H1 (cell line): ENCODE results near the gene RSRC2. TPM values are rescaled to one million over a fixed set of nuclear protein-coding genes. Genes with fewer than 3 reads are reported as not detected.

Experiments used
- CTCF ChIA-PET: fragments of 300-600 bp; sonication (Branson Sonifier 250); formaldehyde crosslinking; loops from one replicate; lab custom pipeline; 2021; ENCODE audit not compliant: partially characterized antibody; lab: Charles Lee
- POLR2A ChIA-PET: fragments of 300-600 bp; sonication (Branson Sonifier 250); formaldehyde crosslinking; loops from one replicate; lab custom pipeline; 2021; ENCODE audit warnings: inconsistent platforms; ENCODE audit not compliant: partially characterized antibody; lab: Charles Lee
- DNase-seq, 2 experiments: peaks; one replicate each; pipeline versions ENCODE4 v3.0.0 to v3.0.0-alpha.2; 2010 to 2022; ENCODE audit warnings: low spot score in 2 of 2, low read depth in 1 of 2, mixed read lengths in 1 of 2
- FAIRE-seq: peaks from 2 replicates; lab custom pipeline; 2011; peaks lifted over from hg19 to GRCh38; lab: Jason Lieb, UNC
- H2AFZ ChIP-seq: 2 replicates; pipeline ENCODE4 v1.8.1; 2012; ENCODE audit warnings: low read length, inconsistent platforms
- H2AK5ac ChIP-seq: 2 replicates; pipeline ENCODE4 v1.6.1; 2013; ENCODE audit warnings: low read depth, low read length
- H2BK120ac ChIP-seq: replicated peaks from 2 replicates; pipeline ENCODE3; 2013; ENCODE audit warnings: low read depth, low read length, inconsistent platforms
- H2BK12ac ChIP-seq: 2 replicates; pipeline ENCODE4 v1.6.1; 2013; ENCODE audit warnings: low read depth, low read length
- H2BK15ac ChIP-seq: 2 replicates; pipeline ENCODE4 v1.6.1; 2013; ENCODE audit warnings: low read length
- H2BK20ac ChIP-seq: 2 replicates; pipeline ENCODE4 v1.6.1; 2013; ENCODE audit warnings: low read length
- H2BK5ac ChIP-seq: 2 replicates; pipeline ENCODE4 v1.6.1; 2013; ENCODE audit warnings: low read depth, low read length
- H3K14ac ChIP-seq: 2 replicates; pipeline ENCODE4 v1.6.1; 2013; ENCODE audit warnings: inconsistent platforms; ENCODE audit not compliant: insufficient read length
- H3K18ac ChIP-seq: 2 replicates; pipeline ENCODE4 v1.6.1; 2013; ENCODE audit warnings: low read length; ENCODE audit errors: extremely low read depth
- H3K23ac ChIP-seq: 2 replicates; pipeline ENCODE4 v1.6.1; 2013; ENCODE audit warnings: inconsistent platforms; ENCODE audit not compliant: insufficient read length
- H3K23me2 ChIP-seq: 2 replicates; pipeline ENCODE4 v1.6.1; 2013; ENCODE audit warnings: low read depth, low read length
- H3K27ac ChIP-seq: 2 replicates; pipeline ENCODE4 v1.6.1; 2011; ENCODE audit warnings: low read depth, low read length, inconsistent platforms
- H3K27me3 ChIP-seq, 4 experiments: replicated peaks in 1 of 4; 1 replicate in 1 of 4; 2 replicates in 3 of 4; pipeline versions ENCODE4 v1.6.1 to v1.8.1; 2011 to 2013; ENCODE audit warnings: low read length in 3 of 4, mild to moderate bottlenecking in 3 of 4, inconsistent platforms in 2 of 4, mixed read lengths in 2 of 4, moderate library complexity in 1 of 4; ENCODE audit not compliant: control insufficient read depth in 3 of 4, insufficient read depth in 3 of 4; ENCODE audit errors: extremely low read depth in 1 of 4
- H3K36me3 ChIP-seq, 4 experiments: 2 replicates each; pipeline versions ENCODE4 v1.6.1 to v1.8.1; 2011 to 2013; ENCODE audit warnings: mild to moderate bottlenecking in 4 of 4, low read length in 3 of 4, moderate library complexity in 2 of 4, control low read depth in 1 of 4, inconsistent platforms in 1 of 4; ENCODE audit not compliant: insufficient read depth in 4 of 4, control insufficient read depth in 2 of 4
- H3K4ac ChIP-seq: replicated peaks from 2 replicates; pipeline ENCODE3; 2013; ENCODE audit warnings: low read length, low read depth, mixed read lengths, inconsistent platforms; ENCODE audit not compliant: insufficient read length
- H3K4me1 ChIP-seq, 4 experiments: replicated peaks in 1 of 4; 1 replicate in 1 of 4; 2 replicates in 3 of 4; pipeline versions ENCODE4 v1.6.1 to v1.8.1; 2011 to 2013; ENCODE audit warnings: low read length in 3 of 4, inconsistent platforms in 2 of 4, mixed read lengths in 1 of 4; ENCODE audit not compliant: insufficient read depth in 4 of 4, control insufficient read depth in 3 of 4
- H3K4me2 ChIP-seq, 2 experiments: 2 replicates each; pipeline versions ENCODE4 v1.6.1 to v1.8.1; 2011 to 2013; ENCODE audit warnings: low read depth in 2 of 2, low read length in 2 of 2, control low read depth in 1 of 2, inconsistent platforms in 1 of 2, mild to moderate bottlenecking in 1 of 2; ENCODE audit not compliant: insufficient read depth in 1 of 2
- H3K4me3 ChIP-seq, 4 experiments: fragments of 200-600, 300-600 bp in 1 of 4; sonication (generic), shearing (Covaris generic), sonication (Bioruptor Twin) in 1 of 4; 2 replicates each; pipeline versions ENCODE4 v1.5.1 to v1.8.1; 2011 to 2016; ENCODE audit warnings: low read length in 4 of 4, low read depth in 3 of 4, control low read depth in 2 of 4, inconsistent platforms in 2 of 4, mild to moderate bottlenecking in 2 of 4, mixed read lengths in 1 of 4, moderate library complexity in 1 of 4; ENCODE audit not compliant: insufficient read depth in 2 of 4; ENCODE audit errors: extremely low read depth in 1 of 4
- H3K56ac ChIP-seq: replicated peaks from 2 replicates; pipeline ENCODE3; 2013; ENCODE audit warnings: low read depth, mild to moderate bottlenecking, mixed read lengths, low read length, inconsistent platforms; ENCODE audit not compliant: insufficient read length
- H3K79me1 ChIP-seq: 2 replicates; pipeline ENCODE4 v1.6.1; 2013; ENCODE audit warnings: low read depth, low read length, control low read depth
- H3K79me2 ChIP-seq, 2 experiments: 2 replicates each; pipeline versions ENCODE4 v1.6.1 to v1.8.1; 2012 to 2013; ENCODE audit warnings: low read length in 2 of 2, mild to moderate bottlenecking in 2 of 2, inconsistent platforms in 1 of 2; ENCODE audit not compliant: insufficient read depth in 2 of 2, control insufficient read depth in 1 of 2
- H3K9ac ChIP-seq, 4 experiments: replicated peaks in 1 of 4; 1 replicate in 1 of 4; 2 replicates in 3 of 4; pipeline versions ENCODE4 v1.6.1 to v1.8.1; 2011 to 2013; ENCODE audit warnings: low read depth in 3 of 4, low read length in 3 of 4, control low read depth in 2 of 4, mild to moderate bottlenecking in 2 of 4, moderate library complexity in 2 of 4, inconsistent platforms in 1 of 4; ENCODE audit errors: extremely low read depth in 1 of 4
- H3K9me3 ChIP-seq, 2 experiments: 2 replicates each; pipeline versions ENCODE4 v1.6.1 to v1.8.1; 2012 to 2013; ENCODE audit warnings: mild to moderate bottlenecking in 2 of 2, moderate library complexity in 2 of 2, control low read depth in 1 of 2, inconsistent platforms in 1 of 2, low read depth in 1 of 2, low read length in 1 of 2, mixed read lengths in 1 of 2; ENCODE audit not compliant: insufficient read depth in 2 of 2
- H4K20me1 ChIP-seq, 2 experiments: replicated peaks in 1 of 2; 2 replicates each; pipeline versions ENCODE3 to v1.8.1; 2011 to 2013; ENCODE audit warnings: inconsistent platforms in 2 of 2, low read length in 2 of 2, mild to moderate bottlenecking in 1 of 2; ENCODE audit not compliant: insufficient read depth in 2 of 2, control insufficient read depth in 1 of 2
- H4K5ac ChIP-seq: 2 replicates; pipeline ENCODE4 v1.6.1; 2013; ENCODE audit warnings: low read length, low read depth, mixed read lengths, inconsistent platforms; ENCODE audit not compliant: insufficient read length
- H4K8ac ChIP-seq: 2 replicates; pipeline ENCODE4 v1.8.0; 2013; ENCODE audit warnings: mild to moderate bottlenecking, moderate library complexity, low read length, inconsistent platforms; ENCODE audit not compliant: insufficient read depth; ENCODE audit errors: extremely low read depth
- H4K91ac ChIP-seq: replicated peaks from 2 replicates; pipeline ENCODE3; 2013; ENCODE audit warnings: low read length, mixed read lengths, inconsistent platforms; ENCODE audit not compliant: insufficient read length
- BRCA1 ChIP-seq: IDR thresholded peaks from 2 replicates; pipeline ENCODE4 v1.6.1; 2012; ENCODE audit warnings: low read depth, low read length, improper control_type of control experiment
- CBX5 ChIP-seq: fragments of 300-800, 300-1000 bp; sonication (generic); IDR thresholded peaks from 2 replicates; pipeline ENCODE4 v1.7.1; 2016; ENCODE audit warnings: antibody characterized with exemption, low read length, low read depth
- CBX8 ChIP-seq: fragments of 300-800, 300-1000 bp; sonication (generic); IDR thresholded peaks from 2 replicates; pipeline ENCODE4 v1.7.1; 2016; ENCODE audit warnings: low read depth, low read length, borderline replicate concordance
- CEBPB ChIP-seq: IDR thresholded peaks from 2 replicates; pipeline ENCODE4 v1.6.1; 2012; ENCODE audit warnings: low read depth, low read length
- CHD2 ChIP-seq: IDR thresholded peaks from 2 replicates; pipeline ENCODE4 v1.6.1; 2012; ENCODE audit warnings: low read length, improper control_type of control experiment
- MAFK ChIP-seq: IDR thresholded peaks from 2 replicates; pipeline ENCODE4 v1.6.1; 2012; ENCODE audit warnings: low read depth, mild to moderate bottlenecking, improper control_type of control experiment, low read length
- POU5F1 ChIP-seq: IDR thresholded peaks from 2 replicates; pipeline ENCODE4 v1.6.1; 2011; ENCODE audit warnings: low read depth, mild to moderate bottlenecking, low read length, moderate library complexity
- RBBP5 ChIP-seq: IDR thresholded peaks from 2 replicates; pipeline ENCODE4 v1.7.1; 2012; ENCODE audit warnings: low read depth, mild to moderate bottlenecking, inconsistent platforms, low read length, moderate library complexity, borderline replicate concordance
- RNF2 ChIP-seq: fragments of 200-900, 300-1000 bp; sonication (generic); IDR thresholded peaks from 2 replicates; pipeline ENCODE4 v1.7.1; 2016; ENCODE audit warnings: borderline replicate concordance, low read depth, mild to moderate bottlenecking, antibody characterized with exemption, low read length; ENCODE audit not compliant: poor library complexity, severe bottlenecking; ENCODE audit errors: missing control alignments
- RXRA ChIP-seq: IDR thresholded peaks from 2 replicates; pipeline ENCODE4 v1.6.1; 2011; ENCODE audit warnings: low read depth, mild to moderate bottlenecking, low read length, moderate library complexity; ENCODE audit not compliant: insufficient read depth
- SIX5 ChIP-seq: IDR thresholded peaks from 2 replicates; pipeline ENCODE4 v1.6.1; 2011; ENCODE audit warnings: mild to moderate bottlenecking, low read depth, low read length
- TBP ChIP-seq: IDR thresholded peaks from 2 replicates; pipeline ENCODE4 v1.6.1; 2011; ENCODE audit warnings: low read depth, low read length, improper control_type of control experiment
- WGBS, 2 experiments: shearing (Covaris generic) in 1 of 2; methylation state at CpG; one replicate each; pipeline versions ENCODE4 v1.1.6 to v1.1.7; 2013 to 2015; ENCODE audit warnings: low lambda C conversion rate in 2 of 2, mixed read lengths in 2 of 2, inconsistent platforms in 1 of 2, low coverage in 1 of 2, missing lambda C conversion rate in 1 of 2; ENCODE audit not compliant: insufficient replicate concordance in 2 of 2, insufficient coverage in 1 of 2, insufficient read length in 1 of 2; ENCODE audit errors: extremely low coverage in 1 of 2, missing lambda C conversion rate in 1 of 2; 5-methylcytosine and 5-hydroxymethylcytosine counted together
- polyA plus RNA-seq, 7 experiments: library from polyadenylated mRNA; depleted of rRNA in 3 of 7; stranded (reverse) in 5 of 7; unstranded in 2 of 7; fragments of >200 nt in 5 of 7; fragments of 200-250 nt in 2 of 7; gene quantifications; 1 replicate in 5 of 7; 2 replicates in 1 of 7; 4 replicates in 1 of 7; pipeline versions ENCODE4 v1.2.1 to v1.2.3, GENCODE V29; 2011 to 2013; ENCODE audit warnings: missing spikeins in 2 of 7, mixed read lengths in 2 of 7
- total RNA-seq: library from RNA; stranded (reverse); fragmentation: NEBNext Ultra II Directional; extraction: Animal tissue kit (Norgen Biotek cat#: 25700); gene quantifications from 2 replicates; pipeline ENCODE4 v1.2.1, GENCODE V29; 2021
- TF ChIP-seq, protein P1 (sequence below): IDR thresholded peaks from 2 replicates; pipeline ENCODE4 v1.6.1; 2012; ENCODE audit warnings: low read length, inconsistent platforms

The RSRC2 gene
- total and polyA plus RNA-seq, 2 of the 8 experiments (the other 6 are each of a cell fraction or from before 2014, with no cell fraction given) = 15.9 to 71.4 TPM

DNA sequence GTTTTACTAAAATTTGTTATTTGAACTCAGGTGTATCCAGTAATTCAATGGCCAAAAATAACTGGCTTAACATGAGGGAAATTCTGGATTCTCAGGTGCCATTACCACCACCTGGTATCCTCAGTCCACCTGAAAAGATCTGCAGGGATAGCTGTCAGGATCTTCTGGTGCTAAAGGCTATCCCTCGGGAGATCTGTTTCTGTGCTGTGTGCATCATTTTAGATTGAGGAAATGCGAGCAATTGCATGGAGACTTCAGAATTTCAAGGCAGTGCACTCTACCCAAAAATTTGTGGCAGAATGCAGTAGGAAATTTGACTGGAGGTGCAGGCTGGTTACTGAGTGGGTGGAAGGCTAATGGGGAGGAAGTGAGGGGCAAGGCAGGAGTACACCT, 52.4 kb downstream of the RSRC2 start:
- Histone ChIP-seq H2AFZ (no peak overlapping the region), H4K8ac (no peak overlapping the region), H2BK15ac (no peak overlapping the region), H3K4ac (no peak overlapping the region), H3K9me3 (no peaks in the 10 kb centered on the region), H3K18ac (no peak overlapping the region), H3K36me3 (peaks cover 21 to 62% (median 46%) of the 10 kb centered on the region in 4 experiments), H3K79me2 (no peaks in the 10 kb centered on the region), H3K79me1 (no peaks in the 10 kb centered on the region), H2BK5ac (no peak overlapping the region), H2BK20ac (no peak overlapping the region), H4K91ac (no peak overlapping the region), H3K4me1 (no peaks in the 10 kb centered on the region), H4K5ac (no peak overlapping the region), H3K9ac (no peak overlapping the region), H2AK5ac (no peak overlapping the region), H3K27ac (no peak overlapping the region), H3K14ac (no peak overlapping the region), H2BK12ac (no peak overlapping the region), H3K23me2 (no peaks in the 10 kb centered on the region), H2BK120ac (no peak overlapping the region), H4K20me1 (peaks cover 0 to 2% of the 10 kb centered on the region in 2 experiments), H3K4me2 (no peak overlapping the region), H3K4me3 (no peak overlapping the region), H3K27me3 (no peaks in the 10 kb centered on the region), H3K56ac (no peak overlapping the region), H3K23ac (no peak overlapping the region)
- ChIA-PET POLR2A (interaction anchor here (1.2 to 5.9 kb wide), 5 partner anchors 11 to 75 kb away, joined by 3 to 43 read pairs (median 6); partner anchors contain the start of gene ZCCHC8), CTCF (interaction anchor here (0.7 to 5.5 kb wide), 6 partner anchors 11 to 139 kb away, joined by 3 to 130 read pairs (median 4); partner anchors contain the start of gene ZCCHC8)
- WGBS, 2 experiments = 94% methylated on average over 2 of the region's 2 CpGs; no CpG with 5 or more reads in 1 of the 2 experiments
- FAIRE-seq (no peak), DNase-seq (no peak)
- TF ChIP-seq TBP (no peak), RBBP5 (no peak), RNF2 (no peak), BRCA1 (no peak), MAFK (no peak), POU5F1 (no peak), CBX5 (no peak), CEBPB (no peak), SIX5 (no peak), RXRA (no peak), CBX8 (no peak), CHD2 (no peak)
- TF ChIP-seq, protein P1, sequence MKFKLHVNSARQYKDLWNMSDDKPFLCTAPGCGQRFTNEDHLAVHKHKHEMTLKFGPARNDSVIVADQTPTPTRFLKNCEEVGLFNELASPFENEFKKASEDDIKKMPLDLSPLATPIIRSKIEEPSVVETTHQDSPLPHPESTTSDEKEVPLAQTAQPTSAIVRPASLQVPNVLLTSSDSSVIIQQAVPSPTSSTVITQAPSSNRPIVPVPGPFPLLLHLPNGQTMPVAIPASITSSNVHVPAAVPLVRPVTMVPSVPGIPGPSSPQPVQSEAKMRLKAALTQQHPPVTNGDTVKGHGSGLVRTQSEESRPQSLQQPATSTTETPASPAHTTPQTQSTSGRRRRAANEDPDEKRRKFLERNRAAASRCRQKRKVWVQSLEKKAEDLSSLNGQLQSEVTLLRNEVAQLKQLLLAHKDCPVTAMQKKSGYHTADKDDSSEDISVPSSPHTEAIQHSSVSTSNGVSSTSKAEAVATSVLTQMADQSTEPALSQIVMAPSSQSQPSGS = no peak
